Esophagus (tissue), 2 donors: ENCODE results near the gene TAS2R46. TPM values are rescaled to one million over a fixed set of nuclear protein-coding genes. Genes with fewer than 3 reads are reported as not detected.
"Not testable (repeated sequence)": the region's sequence is repeated elsewhere in the genome, so short reads cannot be mapped to it uniquely, and the experiment has no call there.

Experiments
- H3K27ac ChIP-seq, 2 donors: one replicate each; pipeline ENCODE4 v1.5.1; 2013; ENCODE audit warnings: low read depth in 2 of 2, mild to moderate bottlenecking in 2 of 2, inconsistent platforms in 1 of 2, low read length in 1 of 2, moderate library complexity in 1 of 2
- H3K27me3 ChIP-seq, 2 donors: one replicate each; pipeline ENCODE4 v1.6.1; 2013; ENCODE audit warnings: low read length in 2 of 2, control low read depth in 1 of 2, mild to moderate bottlenecking in 1 of 2; ENCODE audit not compliant: insufficient read depth in 2 of 2, control insufficient read depth in 1 of 2
- H3K36me3 ChIP-seq, 2 donors: one replicate each; pipeline ENCODE4 v1.6.1; 2013; ENCODE audit warnings: low read length in 1 of 2; ENCODE audit not compliant: control insufficient read depth in 2 of 2, insufficient read depth in 2 of 2
- H3K4me1 ChIP-seq, 2 donors: one replicate each; pipeline ENCODE4 v1.6.1; 2013; ENCODE audit warnings: low read length in 1 of 2; ENCODE audit not compliant: control insufficient read depth in 2 of 2, insufficient read depth in 2 of 2
- H3K4me3 ChIP-seq, 2 donors: one replicate each; pipeline ENCODE4 v1.5.1; 2013; ENCODE audit warnings: low read length in 2 of 2, mild to moderate bottlenecking in 2 of 2, low read depth in 1 of 2, moderate library complexity in 1 of 2
- H3K9me3 ChIP-seq, 2 donors: one replicate each; pipeline ENCODE4 v1.6.1; 2013; ENCODE audit warnings: mild to moderate bottlenecking in 2 of 2, low read depth in 1 of 2, low read length in 1 of 2, moderate library complexity in 1 of 2; ENCODE audit not compliant: control insufficient read depth in 2 of 2, insufficient read depth in 1 of 2
- WGBS, 2 donors: extraction: QIAGEN DNeasy Blood & Tissue Kit; methylation state at CpG; one replicate each; pipeline ENCODE4 v1.1.7; 2013; 5-methylcytosine and 5-hydroxymethylcytosine counted together
- polyA plus RNA-seq, 2 donors: library from polyadenylated mRNA; stranded (reverse); fragments of 200-250 nt; gene quantifications; one replicate each; pipeline ENCODE4 v1.2.3, GENCODE V29; 2013
- donor health status: healthy with polysubstance abuse.
- donor health status: Bipolar disorder and iron deficiency.

Gene TAS2R46
- polyA plus RNA-seq, 2 donors = not detected

DNA sequence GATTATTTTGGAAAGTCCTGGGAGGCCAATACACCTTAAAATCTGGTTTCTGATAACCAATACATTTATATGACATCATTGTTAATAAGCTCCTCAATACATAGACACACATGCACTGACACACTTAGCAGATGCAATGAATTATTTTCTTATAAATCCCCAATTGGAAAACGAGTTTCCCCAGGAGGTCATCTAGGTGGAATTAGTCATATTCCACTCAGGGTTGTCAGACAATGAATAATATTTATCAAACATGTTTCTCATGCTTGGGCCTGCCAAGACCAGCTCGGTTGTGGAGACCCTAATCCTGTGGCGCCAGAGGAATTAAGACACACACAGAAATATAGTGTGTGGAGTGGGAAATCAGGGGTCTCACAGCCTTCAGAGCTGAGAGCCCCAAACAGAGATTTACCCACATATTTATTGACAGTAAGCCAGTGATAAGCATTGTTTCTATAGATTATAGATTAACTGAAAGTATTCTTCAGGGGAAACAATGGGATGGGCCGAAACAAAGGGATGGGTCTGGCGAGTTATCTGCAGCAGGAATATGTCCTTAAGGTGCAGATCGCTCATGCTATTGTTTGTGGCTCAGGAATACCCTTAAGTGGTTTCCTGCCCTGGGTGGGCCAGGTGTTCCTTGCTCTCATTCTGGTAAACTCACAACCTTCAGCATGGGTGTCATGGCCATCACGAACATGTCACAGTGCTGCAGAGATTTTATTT lies 12.1 kb downstream of the TAS2R46 start:
- H3K36me3 ChIP-seq, H3K27me3 ChIP-seq, H3K9me3 ChIP-seq, H3K4me1 ChIP-seq, H3K27ac ChIP-seq, H3K4me3 ChIP-seq: not testable (repeated sequence)
- 87 to 91% methylated on average over 7 of the region's 7 CpGs for WGBS, 2 donors

GRCh38 chr12:11041366-11041765 lies 20.7 kb downstream of the TAS2R46 start:
- WGBS, 2 donors = 72 to 81% methylated on average over 2 of the region's 2 CpGs
- H3K27me3 ChIP-seq, H3K9me3 ChIP-seq, H3K4me1 ChIP-seq, H3K4me3 ChIP-seq, H3K36me3 ChIP-seq, H3K27ac ChIP-seq: not testable (repeated sequence)

GRCh38 chr12:11040162-11040561 lies 21.9 kb downstream of the TAS2R46 start:
- 70 to 71% methylated on average over 1 of the region's 1 CpG for WGBS, 2 donors
- no peak overlapping the region for H3K4me3 ChIP-seq
- no peaks in the 10 kb centered on the region for H3K4me1 ChIP-seq
- H3K36me3 ChIP-seq = no peaks in the 10 kb centered on the region
- H3K27me3 ChIP-seq = no peaks in the 10 kb centered on the region
- H3K27ac ChIP-seq = no peak overlapping the region
- H3K9me3 ChIP-seq = no peaks in the 10 kb centered on the region

GRCh38 chr12:11039171-11039570 lies 22.9 kb downstream of the TAS2R46 start:
- no peaks in the 10 kb centered on the region for H3K27me3 ChIP-seq
- 70 to 84% methylated on average over 3 of the region's 3 CpGs for WGBS, 2 donors

GRCh38 chr12:11033959-11034358 lies 28.1 kb downstream of the TAS2R46 start:
- H3K4me1 ChIP-seq, H3K4me3 ChIP-seq, H3K9me3 ChIP-seq, H3K27ac ChIP-seq, H3K27me3 ChIP-seq, H3K36me3 ChIP-seq: not testable (repeated sequence)
- WGBS, 2 donors = no CpG with 5 or more reads among the region's 3 CpGs

More at GRCh38 chr12:11039171-11039570, 22.9 kb downstream of the TAS2R46 start:
- Histone ChIP-seq H3K9me3 (no peaks in the 10 kb centered on the region), H3K4me3 (no peak overlapping the region), H3K36me3 (no peaks in the 10 kb centered on the region), H3K4me1 (no peaks in the 10 kb centered on the region), H3K27ac (no peak overlapping the region)

DNA sequence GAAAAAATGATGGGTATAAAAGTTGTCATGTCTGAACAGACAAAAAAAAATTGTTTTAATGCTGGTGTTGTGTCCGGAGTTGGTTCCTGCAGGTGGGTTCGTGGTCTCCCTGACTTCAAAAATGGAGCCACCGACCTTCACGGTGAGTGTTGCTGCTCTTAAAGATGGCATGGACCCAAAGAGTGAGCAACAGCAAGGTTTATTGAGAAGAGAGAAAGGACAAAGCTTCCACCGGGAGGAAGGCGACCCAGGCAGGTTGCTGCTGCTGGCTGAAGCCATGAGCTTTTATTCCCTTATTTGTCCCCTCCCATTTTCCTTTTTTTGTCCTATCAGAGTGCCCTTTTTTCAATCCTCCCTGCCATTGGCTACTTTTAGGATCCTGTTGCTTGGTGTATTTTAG lies 30.8 kb downstream of the TAS2R46 start, which contains the start of gene TAS2R31:
TSS of gene TAS2R31 (minus strand) at position 101 of the 400 bp plus-strand sequence. CDS start at position 29, 72 bp downstream.
- H3K36me3 ChIP-seq = no peaks in the 10 kb centered on the region
- H3K4me1 ChIP-seq = no peaks in the 10 kb centered on the region
- no peak within 1 kb of the TSS for H3K4me3 ChIP-seq
- H3K27ac ChIP-seq = no peak within 1 kb of the TSS
- H3K9me3 ChIP-seq = no peaks in the 10 kb centered on the region
- 96 to 97% methylated on average over 6 of the region's 6 CpGs for WGBS, 2 donors
- no peaks in the 10 kb centered on the region for H3K27me3 ChIP-seq

GRCh38 chr12:11026118-11026517 lies 36.0 kb downstream of the TAS2R46 start:
- Histone ChIP-seq H3K27ac (no peak overlapping the region), H3K4me3 (no peak overlapping the region), H3K27me3 (no peaks in the 10 kb centered on the region), H3K36me3 (no peaks in the 10 kb centered on the region), H3K4me1 (no peaks in the 10 kb centered on the region), H3K9me3 (no peaks in the 10 kb centered on the region)
- WGBS, 2 donors = 92 to 94% methylated on average over 6 of the region's 6 CpGs

DNA sequence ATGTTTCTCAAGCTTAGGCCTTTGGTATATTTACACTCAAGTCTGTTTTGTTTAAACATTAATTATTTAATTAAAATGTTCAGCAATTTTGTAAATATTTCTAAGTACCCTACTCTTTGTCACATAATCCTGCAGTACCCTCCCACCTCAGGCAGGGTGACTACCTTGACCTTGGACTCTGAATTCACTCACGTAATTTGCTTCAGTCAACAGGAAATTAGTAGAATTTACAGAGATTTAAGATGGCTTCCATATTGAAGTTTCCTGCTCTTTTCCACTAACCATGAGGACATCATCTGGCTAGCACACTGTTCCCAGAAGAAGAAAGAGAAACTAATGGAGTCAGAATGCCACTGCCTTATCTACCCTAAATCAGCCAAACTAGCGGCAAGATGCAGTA lies 38.7 kb downstream of the TAS2R46 start:
- H3K27ac ChIP-seq = no peak overlapping the region
- H3K4me1 ChIP-seq = no peaks in the 10 kb centered on the region
- no peak overlapping the region for H3K4me3 ChIP-seq
- H3K27me3 ChIP-seq = no peaks in the 10 kb centered on the region
- no peaks in the 10 kb centered on the region for H3K9me3 ChIP-seq
- H3K36me3 ChIP-seq = no peaks in the 10 kb centered on the region
- WGBS, 2 donors = 65 to 83% methylated on average over 2 of the region's 2 CpGs

GRCh38 chr12:11022520-11022919 lies 39.6 kb downstream of the TAS2R46 start, which contains the start of gene TAS2R19:
TSS of gene TAS2R19 (minus strand) at chr12:11022620. CDS start at chr12:11022571, 49 bp downstream.
- WGBS, 2 donors = 70 to 77% methylated on average over 1 of the region's 1 CpG
- Histone ChIP-seq H3K27ac (no peak within 1 kb of the TSS), H3K4me1 (no peaks in the 10 kb centered on the region)

GRCh38 chr12:11016937-11017336 lies 45.2 kb downstream of the TAS2R46 start:
- H3K9me3 ChIP-seq = no peaks in the 10 kb centered on the region
- H3K27me3 ChIP-seq = no peaks in the 10 kb centered on the region
- no peaks in the 10 kb centered on the region for H3K36me3 ChIP-seq
- H3K4me3 ChIP-seq = no peak overlapping the region
- H3K4me1 ChIP-seq = no peaks in the 10 kb centered on the region
- H3K27ac ChIP-seq = no peak overlapping the region
- WGBS, 2 donors = 84 to 94% methylated on average over 1 of the region's 1 CpG

More at GRCh38 chr12:11022520-11022919, 39.6 kb downstream of the TAS2R46 start, which contains the start of gene TAS2R19:
- Histone ChIP-seq H3K4me3 (no peak within 1 kb of the TSS), H3K9me3 (no peaks in the 10 kb centered on the region), H3K27me3 (no peaks in the 10 kb centered on the region), H3K36me3 (no peaks in the 10 kb centered on the region)
